ENCODE measurements around the gene MIA3.

Gene MIA3

GRCh38 chr1:222629921-222630535 lies 12.1 kb downstream of the MIA3 start:
- Histone ChIP-seq H3K9ac (ENCODE audit: low read length) (no peak overlapping the region), H3K27me3 (replicated peaks; ENCODE audit: insufficient read depth, low read length) (no peaks in the 10 kb centered on the region), H3K36me3 (replicated peaks; ENCODE audit: insufficient read depth, low read length) (no peaks in the 10 kb centered on the region), H3K4me2 (ENCODE audit: low read depth, low read length) (no peak overlapping the region), H3K4me1 (ENCODE audit: low read length) (no peaks in the 10 kb centered on the region), H3K9me3 (replicated peaks; ENCODE audit: insufficient read depth, low read length) (no peaks in the 10 kb centered on the region), H3K9me2 (replicated peaks; ENCODE audit: insufficient read depth, low read length) (no peaks in the 10 kb centered on the region), H3K27ac (ENCODE audit: low read length) (no peak overlapping the region), H3F3A (ENCODE audit: insufficient read depth, low read length) (no peaks in the 10 kb centered on the region), H3K79me2 (ENCODE audit: low read length) (no peaks in the 10 kb centered on the region), H3K4me3 (ENCODE audit: low read length) (no peak overlapping the region), H4K20me1 (ENCODE audit: insufficient read depth, low read length) (no peaks in the 10 kb centered on the region), H2AFZ (ENCODE audit: low read length) (no peak overlapping the region)
- TF ChIP-seq EZH2 (optimal IDR thresholded peaks at IDR 0.05; ENCODE audit: low read depth, low read length) = no peak
- no peak for TF ChIP-seq CTCF (IDR thresholded peaks at IDR 0.05; ENCODE audit: low read length)
- TF ChIP-seq EZH2phosphoT487 (IDR thresholded peaks at IDR 0.05; ENCODE audit: low read length) = no peak
- no peak for DNase-seq

DNA sequence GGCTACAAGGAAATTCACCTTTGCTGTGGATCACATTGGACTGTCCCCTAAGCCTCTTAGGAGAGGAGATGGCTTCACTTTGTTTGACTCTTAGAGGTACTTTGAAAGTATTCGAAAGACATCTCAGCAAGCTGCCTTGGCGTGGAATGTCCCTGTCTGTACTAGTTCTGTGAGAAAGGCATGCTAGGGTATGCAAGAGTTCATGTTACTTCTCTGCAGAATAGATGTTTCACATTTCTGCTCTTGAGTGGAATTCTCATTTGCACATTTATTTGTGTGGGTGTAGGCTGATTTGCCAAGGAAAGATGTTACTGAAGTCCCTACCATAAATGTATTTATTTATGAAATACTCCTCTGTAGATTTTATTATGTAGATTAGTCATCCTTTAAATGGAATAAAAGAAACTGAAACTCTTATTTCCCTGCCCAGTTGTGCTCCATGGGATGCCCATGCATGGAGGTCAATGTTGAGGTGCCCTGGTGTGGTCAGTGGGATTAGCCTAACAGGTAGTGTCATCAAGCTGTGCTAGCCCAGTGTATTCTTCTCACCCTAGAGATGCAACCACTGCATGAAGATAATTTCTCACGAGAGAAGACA lies 13.8 kb downstream of the MIA3 start:
- H3K79me2 ChIP-seq (ENCODE audit: low read length) = no peaks in the 10 kb centered on the region
- no peaks in the 10 kb centered on the region for H3K27me3 ChIP-seq (replicated peaks; ENCODE audit: insufficient read depth, low read length)
- no peaks in the 10 kb centered on the region for H3K36me3 ChIP-seq (replicated peaks; ENCODE audit: insufficient read depth, low read length)
- TF ChIP-seq EZH2 (optimal IDR thresholded peaks at IDR 0.05; ENCODE audit: low read depth, low read length) (no peak), EZH2phosphoT487 (IDR thresholded peaks at IDR 0.05; ENCODE audit: low read length) (no peak), CTCF (IDR thresholded peaks at IDR 0.05; ENCODE audit: low read length) (no peak)
- no peaks in the 10 kb centered on the region for H4K20me1 ChIP-seq (ENCODE audit: insufficient read depth, low read length)
- no peaks in the 10 kb centered on the region for H3F3A ChIP-seq (ENCODE audit: insufficient read depth, low read length)
- no peak overlapping the region for H3K4me3 ChIP-seq (ENCODE audit: low read length)
- H3K4me2 ChIP-seq (ENCODE audit: low read depth, low read length) = no peak overlapping the region
- no peaks in the 10 kb centered on the region for H3K9me3 ChIP-seq (replicated peaks; ENCODE audit: insufficient read depth, low read length)
- no peak overlapping the region for H3K27ac ChIP-seq (ENCODE audit: low read length)
- DNase-seq = no peak
- no peaks in the 10 kb centered on the region for H3K9me2 ChIP-seq (replicated peaks; ENCODE audit: insufficient read depth, low read length)
- H3K9ac ChIP-seq (ENCODE audit: low read length) = no peak overlapping the region
- no peaks in the 10 kb centered on the region for H3K4me1 ChIP-seq (ENCODE audit: low read length)
- H2AFZ ChIP-seq (ENCODE audit: low read length) = no peak overlapping the region

DNA sequence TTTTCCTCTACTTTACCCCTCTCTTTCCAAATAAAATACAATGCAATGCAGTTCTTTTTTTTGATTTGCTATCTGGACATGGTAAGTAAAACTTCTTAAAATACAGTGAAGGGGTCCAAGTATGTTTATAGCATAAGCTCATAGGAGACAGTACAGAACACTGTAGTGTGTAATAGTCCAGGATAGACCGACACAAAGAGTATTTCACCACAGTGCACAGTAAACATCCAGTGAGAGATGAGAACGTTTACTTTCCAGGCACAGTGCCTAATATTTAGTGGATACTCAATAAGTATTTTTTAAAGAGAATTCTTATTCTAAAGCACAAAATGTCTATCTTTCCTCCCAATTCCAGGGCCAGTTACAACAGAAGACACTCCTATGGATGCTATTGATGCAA lies 14.9 kb downstream of the MIA3 start:
- no peak overlapping the region for H2AFZ ChIP-seq (ENCODE audit: low read length)
- no peak overlapping the region for H3K27ac ChIP-seq (ENCODE audit: low read length)
- no peaks in the 10 kb centered on the region for H4K20me1 ChIP-seq (ENCODE audit: insufficient read depth, low read length)
- H3K9me3 ChIP-seq (replicated peaks; ENCODE audit: insufficient read depth, low read length) = no peaks in the 10 kb centered on the region
- no peaks in the 10 kb centered on the region for H3K27me3 ChIP-seq (replicated peaks; ENCODE audit: insufficient read depth, low read length)
- no peaks in the 10 kb centered on the region for H3K9me2 ChIP-seq (replicated peaks; ENCODE audit: insufficient read depth, low read length)
- no peak overlapping the region for H3K4me3 ChIP-seq (ENCODE audit: low read length)
- no peaks in the 10 kb centered on the region for H3K79me2 ChIP-seq (ENCODE audit: low read length)
- H3K4me1 ChIP-seq (ENCODE audit: low read length) = no peaks in the 10 kb centered on the region
- H3K36me3 ChIP-seq (replicated peaks; ENCODE audit: insufficient read depth, low read length) = no peaks in the 10 kb centered on the region
- no peak for TF ChIP-seq EZH2 (optimal IDR thresholded peaks at IDR 0.05; ENCODE audit: low read depth, low read length)
- no peak for TF ChIP-seq EZH2phosphoT487 (IDR thresholded peaks at IDR 0.05; ENCODE audit: low read length)
- TF ChIP-seq CTCF (IDR thresholded peaks at IDR 0.05; ENCODE audit: low read length) = no peak
- no peaks in the 10 kb centered on the region for H3F3A ChIP-seq (ENCODE audit: insufficient read depth, low read length)
- H3K4me2 ChIP-seq (ENCODE audit: low read depth, low read length) = no peak overlapping the region
- DNase-seq = no peak
- no peak overlapping the region for H3K9ac ChIP-seq (ENCODE audit: low read length)

All from MM.1S (cell line).